Measurements from ENCODE around the gene BICC1.

The BICC1 gene

DNA sequence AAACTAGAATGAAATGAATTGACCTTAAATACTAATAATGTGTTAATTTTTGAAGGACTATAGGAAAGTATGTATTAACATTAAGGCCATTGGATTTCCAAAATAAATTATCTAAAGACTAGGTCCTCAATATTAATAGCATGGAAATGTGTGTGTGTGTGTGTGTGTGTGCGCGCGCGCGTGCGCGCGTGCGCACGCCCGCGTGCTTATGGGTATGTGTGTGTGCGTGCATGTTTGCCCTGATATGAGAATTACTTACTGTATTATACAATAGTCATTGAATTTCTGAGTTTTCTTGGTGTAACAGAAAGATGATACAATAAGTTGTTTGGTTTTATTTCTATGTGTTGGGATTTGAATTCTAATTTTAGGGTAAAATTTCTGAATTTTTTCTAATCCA lies 205.9 kb downstream of the BICC1 start:
- H3K36me3 ChIP-seq (ENCODE audit: control insufficient read depth, insufficient read depth, low read length), result no peaks in the 10 kb centered on the region
- H3K4me3 ChIP-seq (ENCODE audit: insufficient read depth, low read depth, low read length), result no peak overlapping the region
- no peak overlapping the region for H3K27ac ChIP-seq (ENCODE audit: insufficient read depth, low read depth, low read length, poor library complexity, severe bottlenecking)
- 60 to 96% methylated on average over 5 to 13 of the region's 13 CpGs for WGBS, 2 experiments
- H3K4me1 ChIP-seq (ENCODE audit: control insufficient read depth, insufficient read depth, low read length), result no peaks in the 10 kb centered on the region
- no peaks in the 10 kb centered on the region for H3K27me3 ChIP-seq (ENCODE audit: control insufficient read depth, insufficient read depth, low read length, poor library complexity, severe bottlenecking)
- no peaks in the 10 kb centered on the region for H3K9me3 ChIP-seq (ENCODE audit: control insufficient read depth, low read length)

DNA sequence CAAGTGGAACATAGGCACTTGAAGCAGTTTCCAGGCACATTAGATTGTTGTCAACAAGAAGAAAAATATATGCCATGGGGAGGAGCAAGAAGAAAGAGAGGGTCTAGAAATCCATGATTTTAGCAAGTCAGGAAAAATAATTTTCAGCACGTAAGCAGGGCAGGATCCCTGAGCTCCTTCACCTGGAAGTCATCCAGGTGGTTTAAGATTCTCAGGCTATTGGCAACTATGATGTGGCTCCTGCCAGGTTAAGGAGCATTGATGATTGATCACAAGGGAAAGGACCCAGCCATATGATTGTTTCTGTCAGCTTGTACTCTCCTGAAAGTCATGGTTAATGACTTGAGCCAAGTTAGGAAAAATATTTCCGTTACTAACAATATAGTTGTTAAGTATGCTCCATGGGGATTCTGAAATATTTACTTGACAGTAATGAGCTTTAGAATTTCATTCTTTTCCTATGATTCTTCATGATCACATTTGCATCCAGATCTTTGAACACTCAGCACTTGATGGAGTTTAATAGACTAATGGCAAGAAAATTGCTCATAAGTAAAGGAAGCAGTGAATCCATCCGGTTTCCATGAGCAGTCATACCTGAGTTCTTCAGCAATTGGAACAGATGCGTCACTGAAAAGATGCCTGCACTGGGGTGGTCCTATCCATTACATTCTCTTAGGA lies 209.1 kb downstream of the BICC1 start:
- Histone ChIP-seq H3K27ac (ENCODE audit: insufficient read depth, low read depth, low read length, poor library complexity, severe bottlenecking) (no peak overlapping the region), H3K36me3 (ENCODE audit: control insufficient read depth, insufficient read depth, low read length) (no peaks in the 10 kb centered on the region), H3K4me1 (ENCODE audit: control insufficient read depth, insufficient read depth, low read length) (no peaks in the 10 kb centered on the region), H3K27me3 (ENCODE audit: control insufficient read depth, insufficient read depth, low read length, poor library complexity, severe bottlenecking) (no peaks in the 10 kb centered on the region), H3K9me3 (ENCODE audit: control insufficient read depth, low read length) (no peaks in the 10 kb centered on the region), H3K4me3 (ENCODE audit: insufficient read depth, low read depth, low read length) (no peak overlapping the region)
- WGBS, 2 experiments, result 92 to 95% methylated on average over 3 to 4 of the region's 4 CpGs

DNA sequence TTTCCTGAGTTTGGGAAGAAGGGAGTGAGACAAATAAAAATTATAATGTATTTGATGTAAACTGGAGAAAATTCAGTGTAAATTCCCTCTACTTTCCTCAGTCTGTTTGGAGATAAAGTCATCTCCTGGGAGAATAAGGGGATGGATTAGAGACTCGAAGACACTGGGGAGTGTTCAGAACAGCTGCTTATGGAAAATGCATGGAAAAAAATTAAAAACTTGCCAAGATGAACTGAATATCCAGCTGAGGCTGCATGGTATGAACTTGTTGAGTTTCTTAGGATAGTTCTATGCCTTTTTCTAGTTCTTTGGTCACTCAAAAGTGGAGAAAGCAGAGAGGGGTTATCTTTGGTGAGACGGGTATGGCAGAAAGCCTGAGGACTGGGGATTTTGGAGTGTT lies 210.5 kb downstream of the BICC1 start:
- WGBS, 2 experiments, result 94 to 95% methylated on average over 2 of the region's 2 CpGs
- Histone ChIP-seq H3K27me3 (ENCODE audit: control insufficient read depth, insufficient read depth, low read length, poor library complexity, severe bottlenecking) (no peaks in the 10 kb centered on the region), H3K4me3 (ENCODE audit: insufficient read depth, low read depth, low read length) (no peak overlapping the region), H3K36me3 (ENCODE audit: control insufficient read depth, insufficient read depth, low read length) (no peaks in the 10 kb centered on the region), H3K27ac (ENCODE audit: insufficient read depth, low read depth, low read length, poor library complexity, severe bottlenecking) (no peak overlapping the region), H3K4me1 (ENCODE audit: control insufficient read depth, insufficient read depth, low read length) (no peaks in the 10 kb centered on the region), H3K9me3 (ENCODE audit: control insufficient read depth, low read length) (no peaks in the 10 kb centered on the region)

DNA sequence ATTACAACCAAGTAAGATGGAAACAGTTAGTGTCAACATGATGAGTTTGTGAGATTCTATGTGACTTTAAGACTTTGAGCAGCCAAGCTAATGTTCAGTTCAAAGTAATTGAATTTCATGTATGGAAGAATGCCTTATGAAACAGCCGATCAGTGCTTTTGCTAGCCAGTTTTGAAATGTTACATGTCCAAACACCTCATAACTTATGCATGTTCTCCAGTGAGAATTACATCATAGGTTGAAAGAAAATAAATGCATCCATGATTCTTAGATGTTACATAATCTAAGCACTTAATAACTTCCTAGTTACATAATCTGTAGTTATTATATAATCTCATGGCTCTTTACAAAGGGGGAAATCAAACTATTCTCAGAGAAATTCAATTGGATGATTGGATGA lies 211.3 kb downstream of the BICC1 start:
- Histone ChIP-seq H3K27me3 (ENCODE audit: control insufficient read depth, insufficient read depth, low read length, poor library complexity, severe bottlenecking) (no peaks in the 10 kb centered on the region), H3K36me3 (ENCODE audit: control insufficient read depth, insufficient read depth, low read length) (no peaks in the 10 kb centered on the region), H3K4me3 (ENCODE audit: insufficient read depth, low read depth, low read length) (no peak overlapping the region), H3K27ac (ENCODE audit: insufficient read depth, low read depth, low read length, poor library complexity, severe bottlenecking) (no peak overlapping the region), H3K4me1 (ENCODE audit: control insufficient read depth, insufficient read depth, low read length) (no peaks in the 10 kb centered on the region), H3K9me3 (ENCODE audit: control insufficient read depth, low read length) (no peaks in the 10 kb centered on the region)
- WGBS, 2 experiments, result 83 to 88% methylated on average over 1 of the region's 1 CpG

DNA sequence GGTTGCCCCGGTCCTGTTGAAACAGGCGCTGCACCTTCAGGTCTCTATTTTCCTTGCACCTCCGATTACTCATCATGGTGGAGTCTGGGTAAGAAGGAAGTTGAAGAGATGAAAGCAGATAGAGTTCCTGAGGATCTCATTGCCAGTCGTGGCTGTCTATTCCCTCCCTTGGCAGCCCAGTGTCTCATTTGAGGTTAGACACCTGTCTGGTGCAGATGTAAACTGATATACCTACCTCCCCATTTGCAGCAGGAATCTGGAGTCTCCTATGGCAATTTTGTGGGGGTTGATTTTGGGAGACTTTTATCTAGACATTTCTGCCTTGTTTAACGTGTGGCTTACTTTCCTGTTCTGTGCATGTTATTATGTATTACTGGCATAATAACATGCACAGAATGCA lies 212.1 kb downstream of the BICC1 start:
- H3K9me3 ChIP-seq (ENCODE audit: control insufficient read depth, low read length), result no peaks in the 10 kb centered on the region
- no peaks in the 10 kb centered on the region for H3K36me3 ChIP-seq (ENCODE audit: control insufficient read depth, insufficient read depth, low read length)
- no peak overlapping the region for H3K27ac ChIP-seq (ENCODE audit: insufficient read depth, low read depth, low read length, poor library complexity, severe bottlenecking)
- H3K4me1 ChIP-seq (ENCODE audit: control insufficient read depth, insufficient read depth, low read length), result no peaks in the 10 kb centered on the region
- 94 to 95% methylated on average over 4 to 5 of the region's 5 CpGs for WGBS, 2 experiments
- no peaks in the 10 kb centered on the region for H3K27me3 ChIP-seq (ENCODE audit: control insufficient read depth, insufficient read depth, low read length, poor library complexity, severe bottlenecking)
- no peak overlapping the region for H3K4me3 ChIP-seq (ENCODE audit: insufficient read depth, low read depth, low read length)

DNA sequence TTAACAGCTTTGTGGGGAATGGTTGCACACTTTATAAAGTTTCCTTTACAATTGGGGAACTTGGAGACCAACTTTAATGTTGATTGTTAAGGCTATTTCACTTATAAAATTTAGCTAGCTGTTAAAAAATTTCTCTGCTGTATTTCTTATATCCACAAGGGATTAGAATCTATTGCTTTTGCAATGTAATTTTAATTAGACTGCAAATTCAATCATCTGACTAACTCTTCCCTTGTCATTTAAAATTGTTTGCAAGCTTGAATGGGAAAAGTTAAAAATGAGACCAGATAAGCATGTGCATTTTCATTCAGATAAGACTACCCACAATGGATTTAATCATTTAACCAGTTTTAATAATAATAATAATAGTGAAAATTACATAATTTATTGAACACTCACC lies 213.2 kb downstream of the BICC1 start:
- no peaks in the 10 kb centered on the region for H3K9me3 ChIP-seq (ENCODE audit: control insufficient read depth, low read length)
- H3K27ac ChIP-seq (ENCODE audit: insufficient read depth, low read depth, low read length, poor library complexity, severe bottlenecking), result no peak overlapping the region
- no peak overlapping the region for H3K4me3 ChIP-seq (ENCODE audit: insufficient read depth, low read depth, low read length)
- H3K27me3 ChIP-seq (ENCODE audit: control insufficient read depth, insufficient read depth, low read length, poor library complexity, severe bottlenecking), result no peaks in the 10 kb centered on the region
- no peaks in the 10 kb centered on the region for H3K36me3 ChIP-seq (ENCODE audit: control insufficient read depth, insufficient read depth, low read length)
- H3K4me1 ChIP-seq (ENCODE audit: control insufficient read depth, insufficient read depth, low read length), result no peaks in the 10 kb centered on the region

DNA sequence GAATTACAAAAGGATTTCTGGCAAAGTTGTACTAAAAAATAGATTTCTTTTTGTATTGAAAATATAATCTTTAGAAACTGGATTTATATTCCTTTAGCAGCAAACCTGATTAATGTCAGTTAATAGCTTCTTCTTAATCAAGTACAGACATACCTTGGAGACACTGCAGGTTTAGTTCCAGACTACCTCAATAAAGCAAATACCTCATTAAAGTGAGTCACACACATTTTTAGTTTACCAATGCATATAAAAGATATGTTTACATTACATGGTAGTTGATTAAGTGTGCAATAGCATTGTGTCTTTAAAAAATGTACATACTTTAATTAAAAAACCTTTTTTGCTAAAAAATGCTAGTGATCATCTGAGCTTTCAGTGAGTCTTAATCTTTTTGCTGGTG lies 215.0 kb downstream of the BICC1 start:
- Histone ChIP-seq H3K4me3 (ENCODE audit: insufficient read depth, low read depth, low read length) (no peak overlapping the region), H3K36me3 (ENCODE audit: control insufficient read depth, insufficient read depth, low read length) (no peaks in the 10 kb centered on the region), H3K9me3 (ENCODE audit: control insufficient read depth, low read length) (no peaks in the 10 kb centered on the region), H3K4me1 (ENCODE audit: control insufficient read depth, insufficient read depth, low read length) (no peaks in the 10 kb centered on the region), H3K27ac (ENCODE audit: insufficient read depth, low read depth, low read length, poor library complexity, severe bottlenecking) (no peak overlapping the region), H3K27me3 (ENCODE audit: control insufficient read depth, insufficient read depth, low read length, poor library complexity, severe bottlenecking) (no peaks in the 10 kb centered on the region)

DNA sequence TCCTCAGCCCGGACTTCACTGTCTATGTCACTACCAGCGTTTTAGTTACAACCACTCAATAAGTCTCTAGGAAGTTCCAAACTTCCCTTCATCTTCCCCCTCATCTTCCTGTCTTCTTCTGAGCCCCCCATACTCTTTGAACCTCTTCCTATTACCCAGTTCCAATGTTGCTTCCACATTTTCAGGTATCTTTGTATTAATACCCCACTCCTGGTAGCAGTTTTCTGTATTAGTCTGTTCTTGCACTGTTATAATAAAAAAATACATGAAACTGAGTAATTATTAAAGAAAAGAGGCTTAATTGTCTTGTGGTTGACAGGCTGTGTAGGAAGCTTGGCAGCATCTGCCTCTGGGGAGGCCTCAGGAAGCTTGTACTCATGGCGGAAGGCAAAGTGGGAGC lies 218.6 kb downstream of the BICC1 start:
- Histone ChIP-seq H3K4me3 (ENCODE audit: insufficient read depth, low read depth, low read length) (no peak overlapping the region), H3K36me3 (ENCODE audit: control insufficient read depth, insufficient read depth, low read length) (no peaks in the 10 kb centered on the region), H3K4me1 (ENCODE audit: control insufficient read depth, insufficient read depth, low read length) (no peaks in the 10 kb centered on the region), H3K27ac (ENCODE audit: insufficient read depth, low read depth, low read length, poor library complexity, severe bottlenecking) (no peak overlapping the region), H3K27me3 (ENCODE audit: control insufficient read depth, insufficient read depth, low read length, poor library complexity, severe bottlenecking) (no peaks in the 10 kb centered on the region), H3K9me3 (ENCODE audit: control insufficient read depth, low read length) (no peaks in the 10 kb centered on the region)
- WGBS, 2 experiments, result 97% methylated on average over 3 of the region's 3 CpGs

DNA sequence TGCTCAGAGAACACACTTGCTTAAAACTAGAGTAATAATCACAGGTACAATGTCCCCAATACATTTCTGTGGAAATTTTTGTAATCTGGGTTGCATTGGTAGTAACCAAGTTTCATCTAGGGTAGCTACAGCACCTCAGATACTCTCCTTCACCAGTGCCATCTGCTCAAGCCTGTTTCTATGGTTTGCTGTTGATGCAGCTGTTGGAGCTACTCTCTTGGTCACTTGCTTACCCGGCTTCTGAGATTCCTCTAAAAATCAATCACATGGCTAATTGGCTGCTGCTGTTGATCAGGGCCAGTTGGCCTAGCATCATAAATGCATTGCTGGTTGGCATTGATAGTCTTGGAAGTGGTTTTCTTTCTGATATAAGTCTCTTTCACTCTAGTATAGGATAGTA lies 220.8 kb downstream of the BICC1 start:
- H3K9me3 ChIP-seq (ENCODE audit: control insufficient read depth, low read length), result no peaks in the 10 kb centered on the region
- H3K36me3 ChIP-seq (ENCODE audit: control insufficient read depth, insufficient read depth, low read length), result no peaks in the 10 kb centered on the region
- H3K27me3 ChIP-seq (ENCODE audit: control insufficient read depth, insufficient read depth, low read length, poor library complexity, severe bottlenecking), result no peaks in the 10 kb centered on the region
- H3K27ac ChIP-seq (ENCODE audit: insufficient read depth, low read depth, low read length, poor library complexity, severe bottlenecking), result no peak overlapping the region
- no peaks in the 10 kb centered on the region for H3K4me1 ChIP-seq (ENCODE audit: control insufficient read depth, insufficient read depth, low read length)
- H3K4me3 ChIP-seq (ENCODE audit: insufficient read depth, low read depth, low read length), result no peak overlapping the region
- WGBS, 2 experiments, result 92 to 100% methylated on average over 1 of the region's 1 CpG

DNA sequence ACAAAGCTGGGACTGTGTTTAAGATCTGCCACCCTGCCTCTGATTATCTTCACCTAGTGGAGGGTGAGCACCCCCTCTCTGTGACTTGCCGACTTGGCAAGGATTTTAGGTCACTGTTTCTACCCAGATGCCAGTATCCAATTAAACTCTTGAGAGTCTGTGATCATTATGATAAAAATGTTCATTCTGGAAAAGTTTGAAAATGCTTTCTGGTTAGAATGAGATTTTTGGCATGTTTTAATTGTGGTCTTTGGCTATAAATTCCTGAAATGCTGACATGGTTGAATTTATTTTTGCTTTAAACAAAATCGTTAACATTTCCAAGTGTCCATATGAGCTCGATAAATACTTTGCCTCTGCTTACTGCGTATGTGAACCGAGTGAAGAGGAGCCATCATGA lies 221.4 kb downstream of the BICC1 start:
- no peaks in the 10 kb centered on the region for H3K27me3 ChIP-seq (ENCODE audit: control insufficient read depth, insufficient read depth, low read length, poor library complexity, severe bottlenecking)
- WGBS, 2 experiments, result 91 to 94% methylated on average over 5 of the region's 5 CpGs
- H3K27ac ChIP-seq (ENCODE audit: insufficient read depth, low read depth, low read length, poor library complexity, severe bottlenecking), result no peak overlapping the region
- no peaks in the 10 kb centered on the region for H3K9me3 ChIP-seq (ENCODE audit: control insufficient read depth, low read length)
- no peaks in the 10 kb centered on the region for H3K36me3 ChIP-seq (ENCODE audit: control insufficient read depth, insufficient read depth, low read length)
- H3K4me1 ChIP-seq (ENCODE audit: control insufficient read depth, insufficient read depth, low read length), result no peaks in the 10 kb centered on the region
- H3K4me3 ChIP-seq (ENCODE audit: insufficient read depth, low read depth, low read length), result no peak overlapping the region

DNA sequence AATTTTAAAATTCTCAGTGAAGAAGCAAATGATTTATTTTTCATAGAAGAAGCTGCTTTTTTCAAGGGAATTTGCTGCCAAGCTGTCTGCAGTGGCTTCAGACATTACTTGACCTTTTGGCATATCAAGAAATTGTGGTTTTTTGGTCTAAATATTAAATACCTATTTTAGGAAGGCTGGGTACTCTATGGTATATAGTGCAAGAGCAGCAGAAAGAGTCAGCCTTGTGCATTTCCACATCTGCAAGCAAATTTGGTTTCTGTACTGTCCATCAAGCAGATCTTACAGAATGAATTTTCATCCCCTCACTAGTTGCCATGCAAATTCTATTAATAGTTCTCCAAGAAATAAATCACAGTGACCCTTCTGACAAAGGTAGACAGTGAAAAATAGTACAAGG lies 222.0 kb downstream of the BICC1 start:
- Histone ChIP-seq H3K9me3 (ENCODE audit: control insufficient read depth, low read length) (no peaks in the 10 kb centered on the region), H3K36me3 (ENCODE audit: control insufficient read depth, insufficient read depth, low read length) (no peaks in the 10 kb centered on the region), H3K27me3 (ENCODE audit: control insufficient read depth, insufficient read depth, low read length, poor library complexity, severe bottlenecking) (no peaks in the 10 kb centered on the region), H3K4me1 (ENCODE audit: control insufficient read depth, insufficient read depth, low read length) (no peaks in the 10 kb centered on the region), H3K4me3 (ENCODE audit: insufficient read depth, low read depth, low read length) (no peak overlapping the region), H3K27ac (ENCODE audit: insufficient read depth, low read depth, low read length, poor library complexity, severe bottlenecking) (no peak overlapping the region)
